CD4-positive, alpha-beta T cell treated with Interferon gamma for 1 hour (primary cell): Measurements from ENCODE around the gene ZNF148.

Experiments used
- DNase-seq: peaks from one replicate; pipeline ENCODE4 v3.0.0-alpha.2; 2020

The ZNF148 gene

GRCh38 chr3:125214738-125215137 is 160.4 kb downstream of the ZNF148 start:
- no peak for DNase-seq

DNA sequence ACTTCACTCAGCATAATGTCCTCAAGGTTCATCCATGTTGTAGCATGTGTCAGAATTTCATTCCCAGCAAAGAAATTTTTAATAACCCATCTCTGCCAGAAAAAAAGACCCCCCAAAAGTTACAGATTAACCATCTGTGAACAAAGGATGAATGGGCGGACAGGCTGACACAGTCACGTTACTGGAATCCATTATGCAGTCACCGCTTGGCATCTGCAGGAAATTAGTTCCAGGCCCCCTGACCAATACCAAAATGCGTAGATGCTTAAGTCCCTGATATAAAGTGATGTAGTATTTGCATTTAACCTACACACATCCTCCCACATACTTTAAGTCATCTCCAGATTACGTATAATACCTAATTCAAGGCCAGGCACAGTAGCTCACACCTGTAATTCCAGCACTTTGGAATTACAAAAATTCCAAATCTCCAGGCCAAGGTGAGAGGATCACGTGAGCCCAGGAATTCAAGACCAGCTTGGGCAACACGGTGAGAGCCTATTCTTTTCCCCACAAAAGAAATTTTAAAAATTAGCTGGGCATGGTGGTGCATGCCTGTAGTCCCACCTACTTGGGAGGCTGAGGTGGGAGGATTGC is 161.1 kb downstream of the ZNF148 start:
- no peak for DNase-seq

- no peak for DNase-seq
These were observed 161.8 kb downstream of the ZNF148 start for GRCh38 chr3:125213364-125213755.

DNA sequence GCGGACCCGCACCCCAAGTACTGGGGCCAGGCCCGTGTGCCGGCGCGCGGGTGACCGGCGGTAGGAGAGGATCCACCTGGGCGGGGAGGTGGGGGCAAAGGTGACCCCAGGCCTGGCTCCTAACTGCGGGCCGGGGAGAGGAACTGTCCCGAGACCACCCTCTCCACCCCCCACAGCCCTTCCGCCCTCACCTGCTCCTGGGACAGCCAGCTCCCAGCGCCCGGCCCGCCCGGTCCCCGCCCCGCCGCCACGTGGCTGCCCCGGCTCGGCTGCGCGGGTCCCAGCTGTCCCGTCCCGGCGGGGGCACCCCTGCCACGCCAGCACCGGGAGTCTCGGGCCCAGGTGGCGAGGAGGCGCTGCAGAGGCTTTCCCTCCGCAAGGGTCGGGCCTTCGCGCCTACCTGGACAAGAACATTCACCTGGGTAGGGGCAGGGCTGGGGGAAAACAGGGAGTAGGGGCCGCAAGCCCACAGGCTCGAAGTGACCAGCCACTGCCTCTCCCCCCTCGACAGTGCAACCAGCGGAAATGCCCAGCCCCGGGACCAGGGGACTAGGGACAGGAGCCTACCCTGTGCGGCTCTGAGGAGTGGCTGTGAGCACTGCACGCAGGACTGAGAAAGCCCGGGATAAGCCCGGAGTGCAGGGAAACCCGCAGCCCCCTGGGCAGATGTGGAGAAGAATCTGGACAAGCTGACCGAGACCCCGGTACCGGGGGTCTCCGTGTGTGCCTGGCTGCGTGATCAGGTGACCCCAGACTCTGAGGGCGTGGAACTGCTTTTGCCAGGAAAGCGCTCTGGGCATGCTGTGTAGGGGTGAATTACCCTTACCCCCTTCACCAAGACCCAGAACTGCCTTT is 162.4 kb downstream of the ZNF148 start, which contains the start of gene SLC12A8:
Gene SLC12A8, minus strand, starts transcription at position 240 of the 855 bp plus-strand sequence. CDS start 1,399 bp downstream, outside the sequence.
- no peak for DNase-seq

DNA sequence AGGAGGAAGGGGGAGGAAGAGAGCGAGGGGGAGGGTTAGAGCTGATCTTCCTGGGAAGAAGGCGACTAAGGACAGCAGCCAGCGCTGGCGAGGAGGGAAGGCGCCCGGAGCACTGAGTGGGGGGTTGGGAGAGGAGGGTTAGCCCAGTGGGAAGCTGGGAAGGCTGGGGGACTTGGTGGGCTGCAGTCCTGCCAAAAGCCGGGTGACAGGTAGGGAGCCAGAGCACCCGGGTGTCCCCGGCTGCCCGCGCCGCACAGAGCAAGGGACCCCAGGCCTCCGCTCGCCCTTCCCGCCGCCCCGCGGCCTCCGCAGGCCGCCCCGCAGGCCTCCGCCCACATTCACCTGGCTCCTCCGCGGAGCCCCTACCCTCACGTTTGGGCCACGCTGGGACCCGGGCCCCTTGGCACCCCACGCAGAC is 163.0 kb downstream of the ZNF148 start:
- no peak for DNase-seq

- no peak for DNase-seq
These were observed 163.5 kb downstream of the ZNF148 start for GRCh38 chr3:125211523-125212090.

GRCh38 chr3:125207949-125208568 is 167.1 kb downstream of the ZNF148 start:
- no peak for DNase-seq

GRCh38 chr3:125207507-125207906 is 167.6 kb downstream of the ZNF148 start:
- no peak for DNase-seq

DNA sequence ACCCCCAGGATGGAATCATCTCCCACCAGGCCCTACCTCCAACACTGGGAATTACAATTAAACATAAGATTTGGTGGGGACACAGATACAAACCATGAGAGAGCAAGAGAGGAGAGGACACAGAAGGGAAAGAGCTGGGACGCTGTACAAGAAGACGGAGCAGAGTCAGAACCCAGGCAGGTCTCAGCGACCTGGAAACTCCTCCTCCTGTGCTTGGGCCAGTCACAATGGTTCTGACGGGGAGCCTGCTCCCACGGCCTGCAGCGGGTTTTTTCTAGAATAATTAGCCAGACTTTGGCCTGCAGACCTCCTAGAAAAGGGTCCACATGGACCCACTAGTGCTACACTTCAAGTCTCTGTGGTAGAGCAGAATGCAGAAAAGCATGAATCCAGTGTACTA is 168.2 kb downstream of the ZNF148 start:
- DNase-seq: no peak

GRCh38 chr3:125203731-125204130 is 171.4 kb downstream of the ZNF148 start:
- DNase-seq: no peak

DNA sequence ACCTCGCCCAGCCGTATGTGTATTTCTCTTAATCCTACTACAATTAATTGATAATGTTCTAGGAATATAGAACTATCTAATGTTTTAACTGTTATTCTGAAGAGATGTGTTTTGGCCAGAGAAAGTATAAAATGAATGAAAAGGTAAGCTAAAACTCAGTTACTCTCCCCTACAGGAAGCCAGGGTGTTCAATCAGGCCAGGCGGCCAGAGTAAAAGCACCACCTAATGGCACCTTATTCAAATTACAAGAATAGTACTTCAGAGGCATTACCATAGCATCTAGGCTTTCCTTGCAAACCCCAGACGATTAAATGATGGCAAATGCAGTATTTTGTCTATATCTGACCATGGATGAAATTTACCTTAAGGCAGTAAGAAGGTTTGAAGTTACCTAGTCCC is 172.9 kb downstream of the ZNF148 start:
- DNase-seq: no peak

DNA sequence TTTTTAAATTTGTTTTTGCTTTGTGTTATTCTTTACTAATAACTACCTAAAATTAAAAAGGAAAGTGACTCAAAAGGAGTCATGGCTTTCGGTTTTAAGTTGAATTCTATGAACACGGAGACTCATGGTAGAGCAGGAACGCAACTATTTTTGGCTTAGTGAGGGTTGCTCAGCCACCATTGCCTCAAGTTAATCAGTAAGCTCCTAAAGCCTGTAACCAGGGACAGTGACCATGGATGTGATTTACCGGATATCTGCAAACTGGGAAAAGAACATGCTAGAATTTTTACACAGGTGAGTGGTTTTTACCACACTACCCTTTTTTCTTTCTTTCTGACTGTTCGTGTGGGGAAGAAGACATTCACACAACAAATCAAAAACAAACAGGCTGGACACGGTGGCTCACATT is 174.4 kb downstream of the ZNF148 start:
- DNase-seq: no peak

DNA sequence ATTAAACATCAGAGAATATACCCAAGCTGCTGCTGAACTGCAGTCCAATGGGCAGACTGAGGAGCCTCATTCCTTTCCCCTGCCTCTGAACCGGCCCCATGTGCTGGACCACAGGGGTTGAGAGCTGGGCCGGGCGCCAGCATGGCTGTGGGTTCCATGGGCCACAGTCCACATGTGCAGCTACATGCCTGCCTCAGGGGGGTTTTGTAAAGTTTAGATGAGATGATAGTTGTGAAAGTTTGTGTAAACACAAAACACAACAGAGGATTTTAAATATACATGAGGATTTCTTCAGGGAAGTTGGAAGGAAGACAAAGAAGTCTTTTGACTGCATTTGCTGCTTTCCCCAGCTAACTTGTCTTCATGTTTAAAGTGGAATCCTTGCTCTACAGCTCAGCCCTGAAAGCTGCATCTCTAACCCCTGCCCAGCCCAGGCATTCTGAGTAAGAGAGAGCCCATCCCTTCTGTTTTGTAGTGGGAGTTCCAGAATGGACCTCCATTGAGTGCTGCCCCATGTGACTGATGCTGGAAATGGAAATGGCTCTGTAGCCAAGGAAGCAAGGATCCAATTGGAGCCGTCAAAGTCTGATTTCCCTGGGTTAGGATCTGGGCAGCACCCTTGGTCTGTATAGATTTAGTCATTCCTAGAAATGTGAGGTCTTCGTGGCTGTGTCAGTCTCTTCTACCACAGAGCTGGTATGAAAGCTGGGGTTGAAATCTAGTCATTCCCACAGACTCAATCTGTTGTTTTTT is 180.1 kb downstream of the ZNF148 start:
- no peak for DNase-seq

DNA sequence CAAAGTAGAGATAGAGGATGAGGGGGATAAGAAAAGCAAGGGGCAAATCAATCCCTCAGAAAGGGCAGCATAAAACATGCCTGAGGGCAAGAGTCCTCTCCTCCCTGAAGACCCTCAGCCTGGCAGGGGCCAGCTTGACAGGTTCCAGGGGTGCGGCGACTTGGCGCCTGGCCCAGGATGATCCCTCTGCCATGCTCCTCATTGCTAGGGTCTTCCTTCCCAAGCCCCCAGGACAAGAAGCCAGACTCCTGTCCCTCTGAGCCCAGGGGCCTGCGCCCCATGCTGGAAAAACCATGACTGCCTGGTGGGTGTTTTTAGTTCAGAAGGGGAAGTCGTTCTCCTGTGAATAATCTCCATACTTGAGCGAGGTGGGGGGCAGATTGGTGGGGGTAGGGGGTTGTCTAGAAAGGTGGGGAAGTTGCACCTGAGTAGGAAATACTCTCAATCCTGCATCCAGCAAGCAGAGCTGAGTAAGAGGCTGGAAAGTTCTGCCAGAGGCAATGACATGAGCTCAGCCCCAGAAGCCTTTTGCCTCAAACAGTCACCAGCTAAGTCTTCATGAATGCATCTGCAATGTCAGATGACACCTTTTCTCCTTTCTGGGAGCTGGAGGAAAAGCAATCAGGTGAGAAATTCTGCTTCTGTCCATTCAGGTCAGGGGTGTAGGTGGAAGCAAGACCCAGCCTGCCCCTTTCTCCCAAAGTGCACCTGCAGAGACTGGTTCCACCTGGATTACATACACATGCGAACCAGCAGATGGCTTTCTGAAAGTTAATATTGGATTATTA is 180.9 kb downstream of the ZNF148 start:
- no peak for DNase-seq

GRCh38 chr3:125192190-125193035 is 182.7 kb downstream of the ZNF148 start:
- no peak for DNase-seq

GRCh38 chr3:125191730-125192129 is 183.4 kb downstream of the ZNF148 start:
- no peak for DNase-seq

GRCh38 chr3:125191256-125191655 is 183.9 kb downstream of the ZNF148 start:
- DNase-seq: no peak

GRCh38 chr3:125190786-125191185 is 184.3 kb downstream of the ZNF148 start:
- DNase-seq: no peak

GRCh38 chr3:125189378-125190165 is 185.6 kb downstream of the ZNF148 start:
- no peak for DNase-seq

- no peak for DNase-seq
These were observed 186.2 kb downstream of the ZNF148 start for GRCh38 chr3:125188955-125189354.
